Measurements from ENCODE around the gene GRK6. TPM values are rescaled to one million over a fixed set of nuclear protein-coding genes. Genes with fewer than 3 reads are reported as not detected.

Gene GRK6
- total and polyA plus RNA-seq, 9 of the 15 experiments (the other 6 are each of a cell fraction or from before 2014, with no cell fraction given) = 0.63 to 122 (median 44.5) TPM

- no peak for TF ChIP-seq SNRNP70 (optimal IDR thresholded peaks at IDR 0.05; ENCODE audit: low read depth, low read length)
- no peak; the same call in 1 of the 2 replicates for TF ChIP-seq E2F5 (CRISPR knock-in tag; IDR thresholded peaks at IDR 0.05)
- TF ChIP-seq NR3C1 (CRISPR knock-in tag; IDR thresholded peaks at IDR 0.05) = no peak
- TF ChIP-seq GATAD2B (IDR thresholded peaks at IDR 0.05; ENCODE audit: borderline replicate concordance) = no peak; the same call in 1 of the 2 replicates
- no peak for TF ChIP-seq HNRNPUL1 (IDR thresholded peaks at IDR 0.05; ENCODE audit: low read length)
- no peak for TF ChIP-seq EGR1 (conservative IDR thresholded peaks at IDR 0.05)
- TF ChIP-seq CXXC5 (CRISPR knock-in tag; IDR thresholded peaks at IDR 0.05) = no peak
- no peak for TF ChIP-seq ZBTB26 (CRISPR knock-in tag; IDR thresholded peaks at IDR 0.05)
- TF ChIP-seq USF2 (CRISPR knock-in tag; IDR thresholded peaks at IDR 0.05) = no peak
- TF ChIP-seq, protein P1, sequence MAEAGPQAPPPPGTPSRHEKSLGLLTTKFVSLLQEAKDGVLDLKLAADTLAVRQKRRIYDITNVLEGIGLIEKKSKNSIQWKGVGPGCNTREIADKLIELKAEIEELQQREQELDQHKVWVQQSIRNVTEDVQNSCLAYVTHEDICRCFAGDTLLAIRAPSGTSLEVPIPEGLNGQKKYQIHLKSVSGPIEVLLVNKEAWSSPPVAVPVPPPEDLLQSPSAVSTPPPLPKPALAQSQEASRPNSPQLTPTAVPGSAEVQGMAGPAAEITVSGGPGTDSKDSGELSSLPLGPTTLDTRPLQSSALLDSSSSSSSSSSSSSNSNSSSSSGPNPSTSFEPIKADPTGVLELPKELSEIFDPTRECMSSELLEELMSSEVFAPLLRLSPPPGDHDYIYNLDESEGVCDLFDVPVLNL (CRISPR knock-in tag; IDR thresholded peaks at IDR 0.05; ENCODE audit: low read depth) = no peak
- TF ChIP-seq, protein P2, sequence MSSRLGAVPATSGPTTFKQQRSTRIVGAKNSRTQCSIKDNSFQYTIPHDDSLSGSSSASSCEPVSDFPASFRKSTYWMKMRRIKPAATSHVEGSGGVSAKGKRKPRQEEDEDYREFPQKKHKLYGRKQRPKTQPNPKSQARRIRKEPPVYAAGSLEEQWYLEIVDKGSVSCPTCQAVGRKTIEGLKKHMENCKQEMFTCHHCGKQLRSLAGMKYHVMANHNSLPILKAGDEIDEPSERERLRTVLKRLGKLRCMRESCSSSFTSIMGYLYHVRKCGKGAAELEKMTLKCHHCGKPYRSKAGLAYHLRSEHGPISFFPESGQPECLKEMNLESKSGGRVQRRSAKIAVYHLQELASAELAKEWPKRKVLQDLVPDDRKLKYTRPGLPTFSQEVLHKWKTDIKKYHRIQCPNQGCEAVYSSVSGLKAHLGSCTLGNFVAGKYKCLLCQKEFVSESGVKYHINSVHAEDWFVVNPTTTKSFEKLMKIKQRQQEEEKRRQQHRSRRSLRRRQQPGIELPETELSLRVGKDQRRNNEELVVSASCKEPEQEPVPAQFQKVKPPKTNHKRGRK (tag; IDR thresholded peaks at IDR 0.05) = no peak
- TF ChIP-seq ZNF134 (CRISPR knock-in tag; conservative IDR thresholded peaks at IDR 0.05) = no peak
- TF ChIP-seq ZNF311 (CRISPR knock-in tag; IDR thresholded peaks at IDR 0.05) = no peak
- TF ChIP-seq PYGO2 (tag; IDR thresholded peaks at IDR 0.05) = no peak
- TF ChIP-seq ZZZ3 (IDR thresholded peaks at IDR 0.05) = no peak
- TF ChIP-seq, protein P3, sequence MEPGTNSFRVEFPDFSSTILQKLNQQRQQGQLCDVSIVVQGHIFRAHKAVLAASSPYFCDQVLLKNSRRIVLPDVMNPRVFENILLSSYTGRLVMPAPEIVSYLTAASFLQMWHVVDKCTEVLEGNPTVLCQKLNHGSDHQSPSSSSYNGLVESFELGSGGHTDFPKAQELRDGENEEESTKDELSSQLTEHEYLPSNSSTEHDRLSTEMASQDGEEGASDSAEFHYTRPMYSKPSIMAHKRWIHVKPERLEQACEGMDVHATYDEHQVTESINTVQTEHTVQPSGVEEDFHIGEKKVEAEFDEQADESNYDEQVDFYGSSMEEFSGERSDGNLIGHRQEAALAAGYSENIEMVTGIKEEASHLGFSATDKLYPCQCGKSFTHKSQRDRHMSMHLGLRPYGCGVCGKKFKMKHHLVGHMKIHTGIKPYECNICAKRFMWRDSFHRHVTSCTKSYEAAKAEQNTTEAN (CRISPR knock-in tag; IDR thresholded peaks at IDR 0.05) = no peak
- no peak for TF ChIP-seq VEZF1 (CRISPR knock-in tag; IDR thresholded peaks at IDR 0.05)
- no peak for TF ChIP-seq TBL1XR1 (IDR thresholded peaks at IDR 0.05; ENCODE audit: low read length in 2 of 2)
- TF ChIP-seq POU5F1 (IDR thresholded peaks at IDR 0.05; ENCODE audit: borderline replicate concordance, low read depth, low read length, partially characterized antibody) = no peak
- TF ChIP-seq IRF2 (CRISPR knock-in tag; IDR thresholded peaks at IDR 0.05) = no peak
- no peak for TF ChIP-seq PHF20 (IDR thresholded peaks at IDR 0.05; ENCODE audit: partially characterized antibody)
Observed at GRCh38 chr5:177404641-177405179, 21.8 kb upstream of the GRK6 start (continued).

Measured in K562 (cell line).